HuH-7.5 (cell line): ENCODE results near the gene MYO1C.
"Not testable (repeated sequence)": the region's sequence is repeated elsewhere in the genome, so short reads cannot be mapped to it uniquely, and the experiment has no call there.

ENCODE experiments used
- DNase-seq: peaks from one replicate; pipeline ENCODE4 v3.0.0; 2011; ENCODE audit warnings: low spot score

Gene MYO1C

DNA sequence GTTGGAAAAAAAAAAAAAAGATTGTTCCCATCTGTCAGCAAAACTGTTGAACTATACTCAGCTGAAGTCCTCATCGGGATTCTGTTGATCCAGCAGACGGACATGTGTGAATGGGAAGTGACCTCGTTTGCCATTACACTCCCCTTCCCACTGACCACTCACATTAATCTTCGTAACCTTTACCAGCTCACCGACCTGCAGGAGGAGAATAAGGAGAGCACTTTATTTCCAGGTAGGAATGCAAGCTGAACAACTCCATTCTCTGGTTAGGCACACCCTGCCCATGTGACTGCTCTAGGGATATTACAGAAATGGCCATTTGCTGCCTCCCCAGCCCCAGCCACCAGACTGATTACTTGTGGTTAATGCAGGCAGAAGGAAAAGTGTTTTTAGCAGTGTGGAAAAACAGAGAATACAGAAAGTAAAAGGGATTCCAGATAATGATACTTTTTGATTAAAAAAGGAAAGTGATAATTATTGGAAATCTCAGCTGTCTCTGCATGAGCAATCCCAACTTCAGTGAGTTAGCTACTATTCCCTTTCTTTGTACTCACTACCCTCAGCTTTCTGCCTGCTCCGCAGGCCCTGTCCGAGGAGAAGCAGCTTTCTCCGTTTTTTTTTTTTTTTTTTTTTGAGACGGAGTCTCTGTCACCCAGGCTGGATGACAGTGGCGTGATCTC lies 68.9 kb downstream of the MYO1C start:
- no peak for DNase-seq

GRCh38 chr17:1422885-1423284 lies 69.6 kb downstream of the MYO1C start:
- DNase-seq: no peak

DNA sequence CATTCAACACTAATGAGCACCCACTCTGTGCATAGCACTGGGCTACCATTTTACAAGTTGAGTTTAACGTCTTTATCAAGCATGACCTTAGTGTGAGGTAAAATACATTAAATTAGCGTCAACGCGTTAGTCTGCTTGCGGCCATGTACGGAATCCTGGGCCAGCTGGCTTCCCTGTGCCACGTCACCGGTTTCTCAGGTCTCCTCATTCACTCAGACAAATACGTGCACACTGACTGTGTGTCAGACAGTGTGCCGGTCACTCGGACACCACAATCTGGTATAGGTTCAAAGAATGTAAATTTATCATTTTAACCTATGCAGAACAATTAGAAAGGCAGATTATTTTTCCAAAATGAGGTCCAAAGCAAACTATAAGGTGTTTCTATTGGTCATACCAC lies 71.0 kb downstream of the MYO1C start:
- no peak for DNase-seq

DNA sequence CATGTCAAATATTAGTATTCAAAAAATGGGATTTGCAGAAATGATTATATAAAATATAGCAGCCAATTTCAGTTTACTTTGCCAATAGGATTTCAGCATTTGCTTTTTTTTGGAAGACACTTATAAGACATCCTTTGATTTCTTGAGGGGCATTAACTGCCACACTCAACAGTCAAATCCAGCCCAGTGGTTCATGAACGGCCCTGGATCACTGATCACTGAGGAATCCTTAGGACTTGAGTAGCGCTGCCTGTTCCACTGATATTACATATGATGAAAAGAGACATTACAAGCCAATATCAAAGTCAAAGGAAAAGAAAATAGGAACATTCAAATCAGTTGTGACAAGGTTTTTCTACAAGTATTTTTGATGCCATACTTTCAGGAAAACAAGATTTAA lies 71.5 kb downstream of the MYO1C start:
- DNase-seq: no peak

- DNase-seq: no peak
These were observed 72.3 kb downstream of the MYO1C start for GRCh38 chr17:1420163-1420562.

GRCh38 chr17:1418476-1418875 lies 74.0 kb downstream of the MYO1C start:
- not testable (repeated sequence) for DNase-seq

DNA sequence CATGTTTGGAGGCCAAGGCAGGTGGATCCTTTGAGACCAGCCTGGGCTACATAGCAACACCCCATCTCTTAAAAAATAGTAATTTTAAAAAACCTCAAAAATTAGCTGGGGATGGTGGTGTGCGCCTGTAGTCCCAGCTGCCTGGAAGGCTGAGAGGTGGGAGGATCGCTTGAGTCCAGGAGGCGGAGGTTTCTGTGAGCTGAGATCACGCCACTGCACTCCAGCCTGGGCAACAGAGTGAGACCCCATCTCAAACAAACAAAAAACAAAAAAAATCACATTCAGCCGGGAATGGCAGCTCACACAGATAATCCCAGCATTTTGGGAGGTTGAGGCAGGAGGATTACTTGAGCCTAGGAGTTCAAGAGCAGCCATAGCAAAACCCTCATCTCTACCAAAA lies 76.1 kb downstream of the MYO1C start:
- no peak for DNase-seq

DNA sequence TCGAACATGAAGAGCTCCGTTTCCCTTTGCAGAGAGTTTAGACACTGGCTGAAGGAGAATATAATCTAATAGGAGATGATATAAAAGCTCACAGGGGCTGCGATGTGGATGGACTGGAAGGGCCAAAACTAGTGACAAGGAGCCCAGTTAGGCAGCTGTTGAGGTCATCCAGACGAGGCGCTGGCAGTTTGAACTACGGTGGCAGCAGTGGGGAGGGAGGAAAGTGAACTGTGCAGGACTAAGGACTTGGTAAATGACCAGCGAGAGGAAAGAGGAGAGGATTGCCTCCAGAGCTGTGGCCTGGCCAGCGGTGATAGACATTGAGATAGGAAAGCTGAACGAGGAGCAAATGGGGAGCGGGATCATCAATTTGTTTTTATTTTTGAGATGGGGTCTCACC lies 77.9 kb downstream of the MYO1C start:
- no peak for DNase-seq
